ENCODE results near the gene NEK10.
A peak's percentile ranks its signal among the peaks of the same experiment; 100 is the strongest.

The NEK10 gene

DNA sequence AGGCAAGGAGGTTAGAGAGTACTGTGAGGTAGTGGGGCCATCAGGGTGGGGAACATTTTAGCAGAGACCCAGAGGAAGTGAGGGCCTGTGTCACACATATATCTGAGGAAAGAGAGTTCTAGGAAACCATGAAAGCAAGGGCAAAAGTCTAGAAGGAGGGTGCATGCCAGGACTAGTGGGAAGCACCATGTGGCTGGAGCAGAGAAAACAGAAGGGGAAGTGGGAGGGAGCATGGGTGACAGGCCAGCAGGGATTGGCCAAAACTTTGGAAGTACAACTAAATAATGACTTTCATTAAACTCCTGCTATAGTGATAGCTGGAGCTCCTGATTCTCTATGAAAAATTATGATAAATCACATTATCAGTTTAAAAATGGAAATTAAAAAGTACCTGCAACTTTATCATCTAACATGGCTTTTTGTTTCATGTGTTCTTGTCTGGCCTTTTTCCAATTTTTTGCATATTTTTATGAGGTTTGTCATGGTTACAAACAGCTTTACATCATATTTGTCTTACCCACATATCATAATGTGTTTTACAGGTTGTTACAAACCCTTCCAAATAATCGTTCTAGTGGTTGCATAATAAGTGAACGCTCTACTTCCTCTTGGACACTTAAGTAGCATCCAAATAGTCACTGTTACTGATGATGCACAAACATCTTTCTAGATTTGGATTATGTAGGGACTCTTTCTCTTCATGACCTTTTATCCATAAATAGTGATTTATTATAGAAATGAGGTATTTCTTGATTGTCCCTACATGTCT, 168.3 kb downstream of the NEK10 start:
- H3K4me3 ChIP-seq (ENCODE audit: low read depth, low read length) = no peak overlapping the region
- DNase-seq (ENCODE audit: low read depth) = no peak

DNA sequence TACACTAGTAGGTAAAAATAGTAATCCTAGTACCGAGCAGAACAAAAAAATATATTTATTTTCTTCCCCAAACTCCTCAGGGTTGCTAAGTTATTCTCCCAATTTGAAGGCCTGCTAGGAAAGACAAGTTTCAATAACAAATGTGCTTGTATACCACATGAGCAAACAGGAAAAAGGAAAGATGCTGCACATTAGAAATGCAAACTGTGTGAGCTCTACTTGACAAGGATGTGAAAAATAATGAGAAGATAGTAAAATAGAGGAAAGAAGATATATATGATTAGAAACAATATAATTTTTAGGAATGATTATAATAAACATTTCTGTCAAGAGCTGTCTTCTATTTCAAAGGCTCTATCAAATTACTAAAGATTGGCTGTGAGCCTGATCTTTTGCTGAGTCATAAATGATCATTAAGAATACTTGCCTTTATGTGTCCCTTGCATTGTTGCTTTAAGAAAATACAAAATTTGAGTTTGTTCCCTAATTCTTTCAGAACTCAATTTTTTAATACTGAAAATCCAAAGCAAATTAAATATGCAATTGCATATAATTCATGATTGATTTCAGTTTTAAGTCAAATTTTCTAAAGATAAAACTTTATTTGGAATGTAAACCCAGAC, 174.2 kb downstream of the NEK10 start:
- DNase-seq (ENCODE audit: low read depth) = no peak
- no peak overlapping the region for H3K4me3 ChIP-seq (ENCODE audit: low read depth, low read length)

DNA sequence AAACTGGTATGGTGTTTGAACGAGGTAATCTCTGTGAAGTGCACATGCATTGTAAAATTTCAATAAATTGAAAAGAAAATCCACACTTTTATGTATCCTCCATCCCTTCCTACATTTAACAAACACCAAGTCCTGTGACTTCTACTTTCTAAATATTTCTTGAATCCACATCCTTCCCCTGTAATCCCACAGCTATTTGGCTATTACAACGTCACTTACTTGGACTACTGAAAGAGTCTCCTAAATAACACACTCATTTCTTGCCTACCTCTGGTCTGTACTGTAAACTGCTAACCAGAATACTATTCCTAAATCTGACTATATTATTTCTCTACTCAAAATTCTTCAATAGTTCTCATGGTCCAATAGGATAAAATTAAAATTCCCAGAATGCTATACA, 176.1 kb downstream of the NEK10 start:
- no peak for DNase-seq (ENCODE audit: low read depth)
- H3K4me3 ChIP-seq (ENCODE audit: low read depth, low read length) = no peak overlapping the region

DNA sequence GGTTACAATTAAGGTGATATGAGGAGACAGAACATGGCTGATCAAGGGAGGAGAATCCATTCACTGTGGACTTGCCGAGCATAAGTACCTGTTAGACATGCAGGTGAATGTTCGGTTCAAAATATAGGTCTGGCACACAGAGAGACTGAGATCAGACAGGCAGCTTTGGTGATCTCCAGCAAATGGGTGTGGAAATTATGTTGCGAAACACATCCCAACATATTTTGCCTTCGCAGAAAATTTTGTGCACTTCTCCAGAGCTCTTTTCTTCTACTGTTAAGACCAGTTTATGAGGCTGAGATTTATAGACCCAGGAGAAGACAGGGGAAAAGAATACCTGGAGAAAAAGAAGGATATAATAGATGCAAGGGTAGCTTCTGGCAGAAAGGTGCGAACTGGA, 183.2 kb downstream of the NEK10 start:
- no peak overlapping the region for H3K4me3 ChIP-seq (ENCODE audit: low read depth, low read length)

DNA sequence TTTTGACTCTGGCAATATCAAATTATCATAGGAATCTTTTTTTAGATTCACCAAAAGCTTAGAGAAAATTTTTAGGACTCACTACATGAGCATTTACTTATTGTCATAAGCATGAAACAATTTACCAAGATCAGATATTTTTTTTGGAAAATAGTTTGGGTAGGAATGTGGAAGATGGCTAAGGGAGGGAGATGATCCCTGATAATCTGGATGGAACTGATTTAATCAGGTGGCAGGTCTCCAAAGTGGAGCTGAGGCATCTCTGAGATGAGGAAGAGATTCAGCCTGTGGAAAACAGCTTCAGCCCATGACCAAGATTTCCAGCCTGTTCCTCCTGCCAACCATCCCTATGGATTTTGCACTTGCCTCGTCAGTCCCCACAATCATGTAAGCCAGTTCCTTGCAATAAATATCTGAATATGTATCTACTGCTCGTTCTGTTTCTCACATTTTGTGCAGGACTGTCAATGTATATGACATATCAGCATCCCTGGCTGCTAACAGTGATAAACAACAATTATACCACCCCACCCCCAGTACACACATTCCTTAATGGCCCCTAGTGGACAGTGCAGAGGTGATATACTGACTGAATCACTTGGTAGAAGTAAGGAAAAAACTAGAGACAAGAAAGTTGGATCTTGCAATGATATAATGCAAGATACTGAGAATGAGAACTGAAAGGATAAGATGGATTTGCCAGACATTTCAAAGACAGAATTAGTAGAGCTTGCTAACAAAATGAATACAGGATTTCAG, 183.8 kb downstream of the NEK10 start:
- H3K4me3 ChIP-seq (ENCODE audit: low read depth, low read length) = no peak overlapping the region
- no peak for DNase-seq (ENCODE audit: low read depth)

More for the DNA sequence above, 183.2 kb downstream of the NEK10 start:
- DNase-seq (ENCODE audit: low read depth) = no peak

DNA sequence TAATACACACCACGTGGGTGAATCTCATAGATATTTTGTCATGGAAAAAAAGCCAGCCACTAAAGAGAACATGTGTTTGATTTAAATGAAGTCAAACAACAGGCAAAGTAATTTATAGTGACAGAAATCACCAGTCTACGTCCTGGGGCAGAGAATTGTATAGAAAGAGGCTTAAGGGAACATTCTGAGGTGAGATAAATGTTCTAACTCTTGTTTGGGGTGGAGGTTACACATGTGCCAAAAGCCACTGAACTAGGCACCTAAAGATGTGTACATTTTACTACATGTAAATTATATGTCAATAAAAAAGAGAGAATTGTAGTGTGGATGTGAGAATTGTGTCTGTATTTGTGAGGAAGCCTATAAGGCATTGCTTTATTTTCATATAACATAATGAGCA, 184.9 kb downstream of the NEK10 start:
- DNase-seq (ENCODE audit: low read depth) = no peak

DNA sequence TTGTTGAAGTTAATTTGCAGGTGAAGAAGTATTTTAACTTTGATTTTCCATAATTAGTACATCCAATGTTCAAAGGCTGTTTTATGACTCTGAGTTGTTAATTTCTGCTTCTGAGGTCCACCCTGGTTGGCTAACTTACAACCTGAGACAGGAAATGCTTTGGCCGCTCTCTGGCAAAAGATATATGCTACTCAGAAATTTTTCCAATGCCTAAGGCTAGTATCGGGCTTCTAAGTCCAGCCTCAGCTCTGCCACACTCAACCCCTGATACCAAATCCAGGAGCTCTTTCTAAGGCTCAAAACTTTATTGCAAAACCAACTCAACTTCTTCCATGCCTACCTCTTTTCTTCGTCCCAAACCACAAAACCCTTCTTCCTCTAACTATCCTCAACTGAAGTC, 192.9 kb downstream of the NEK10 start:
- no peak for DNase-seq (ENCODE audit: low read depth)
- H3K4me3 ChIP-seq (ENCODE audit: low read depth, low read length) = no peak overlapping the region

More for the DNA sequence above, 184.9 kb downstream of the NEK10 start:
- no peak overlapping the region for H3K4me3 ChIP-seq (ENCODE audit: low read depth, low read length)

DNA sequence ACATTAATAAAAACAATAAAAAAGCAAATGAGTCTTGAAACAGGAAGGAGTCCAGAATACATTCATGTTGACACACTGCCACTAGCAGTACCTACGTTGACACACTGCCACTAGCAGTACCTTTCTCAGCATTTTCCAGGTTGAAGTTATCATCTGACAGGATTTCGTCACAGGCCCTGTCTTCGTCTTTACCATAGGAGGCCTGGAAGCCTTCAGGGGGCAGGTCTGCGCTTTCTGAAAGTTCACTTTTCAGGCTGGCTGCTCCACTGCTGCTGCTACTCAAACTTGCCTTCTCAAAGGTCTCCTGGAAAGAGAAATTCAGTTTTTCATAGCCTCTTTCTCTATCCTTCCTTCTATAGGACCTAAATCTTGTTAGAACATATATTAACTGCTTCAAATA, 194.7 kb downstream of the NEK10 start:
- no peak for DNase-seq (ENCODE audit: low read depth)
- no peak overlapping the region for H3K4me3 ChIP-seq (ENCODE audit: low read depth, low read length)

DNA sequence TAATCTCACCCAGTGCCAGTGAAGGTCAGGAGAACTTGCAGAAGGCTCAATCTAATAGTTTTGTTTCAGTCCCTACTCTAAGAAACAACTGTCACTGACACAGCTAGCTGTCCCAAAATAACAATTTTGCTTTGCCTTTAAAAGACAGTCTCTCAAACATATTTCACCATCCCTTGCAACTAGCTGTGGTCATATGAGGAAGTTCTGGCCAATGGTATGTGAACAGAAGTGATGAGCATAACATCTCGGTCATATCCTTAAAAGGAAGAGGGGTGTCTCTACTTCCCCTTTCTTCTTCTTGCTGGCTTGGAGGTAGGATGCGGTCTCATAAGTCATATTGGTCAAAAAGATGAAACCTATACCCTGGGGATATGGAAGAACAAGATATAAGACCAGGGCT, 198.1 kb downstream of the NEK10 start:
- no peak for DNase-seq (ENCODE audit: low read depth)
- no peak overlapping the region for H3K4me3 ChIP-seq (ENCODE audit: low read depth, low read length)

DNA sequence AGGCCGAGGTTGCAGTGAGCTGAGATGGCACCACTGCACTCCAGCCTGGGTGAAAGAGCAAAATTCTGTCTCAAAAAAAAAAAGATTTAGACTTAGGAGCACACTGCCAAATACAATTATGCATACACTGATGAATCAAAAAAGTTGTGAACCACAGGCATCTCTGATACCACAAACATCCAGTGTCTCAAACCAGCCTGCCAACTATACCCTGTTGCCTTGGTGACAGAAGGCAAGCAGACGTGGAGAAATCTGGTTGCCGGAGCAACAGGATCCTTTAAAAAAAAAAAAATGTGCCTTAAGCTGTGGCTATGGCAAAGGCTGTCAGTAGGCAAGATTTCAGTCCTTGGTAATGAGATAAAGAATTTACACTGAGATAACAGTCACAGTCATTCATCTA, 202.3 kb downstream of the NEK10 start:
- H3K4me3 ChIP-seq (ENCODE audit: low read depth, low read length) = no peak overlapping the region
- peak; percentile 88 for DNase-seq (ENCODE audit: low read depth)

DNA sequence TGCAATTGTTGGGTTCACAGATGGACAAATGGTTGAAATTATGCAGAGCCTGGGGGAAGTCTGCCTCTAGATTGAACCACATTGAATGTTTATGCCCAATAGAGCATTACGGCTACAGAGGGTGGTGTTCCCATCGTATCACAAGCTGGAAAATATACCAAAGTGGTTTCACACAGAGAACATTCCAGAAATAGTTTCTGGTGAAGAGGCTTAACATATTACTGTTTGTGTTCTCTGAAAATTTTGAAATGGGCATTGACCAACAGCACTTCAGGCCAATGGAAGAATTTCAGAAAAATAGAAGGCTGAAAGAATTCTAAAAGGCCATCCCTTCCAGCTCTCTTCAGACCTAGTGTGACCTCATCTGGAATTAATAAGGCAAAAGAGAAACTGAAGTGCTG, 203.9 kb downstream of the NEK10 start:
- DNase-seq (ENCODE audit: low read depth) = peak; percentile 69
- H3K4me3 ChIP-seq (ENCODE audit: low read depth, low read length) = no peak overlapping the region

DNA sequence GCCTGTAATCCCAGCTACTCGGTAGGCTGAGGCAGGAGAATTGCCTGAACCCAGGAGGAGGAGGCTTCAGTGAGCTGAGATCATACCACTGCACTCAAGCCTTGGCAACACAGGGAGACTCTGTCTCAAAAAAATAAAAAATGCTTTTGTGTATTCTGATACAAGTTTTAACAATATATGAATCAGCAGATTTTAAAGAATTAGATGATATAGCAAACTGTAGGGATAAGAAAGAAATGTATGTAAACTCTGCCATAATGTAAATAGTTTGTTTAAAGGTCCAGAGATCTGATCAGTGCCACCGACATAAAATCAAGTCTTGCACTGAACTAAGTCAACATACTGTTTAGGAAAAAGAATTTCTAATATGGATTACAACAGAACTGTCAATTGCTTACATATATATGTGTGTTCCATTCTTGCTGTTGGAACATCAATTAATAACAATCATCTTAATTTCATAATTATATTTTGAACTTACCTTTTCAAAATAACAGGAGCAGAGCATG, 208.3 kb downstream of the NEK10 start:
- DNase-seq (ENCODE audit: low read depth) = no peak
- no peak overlapping the region for H3K4me3 ChIP-seq (ENCODE audit: low read depth, low read length)

DNA sequence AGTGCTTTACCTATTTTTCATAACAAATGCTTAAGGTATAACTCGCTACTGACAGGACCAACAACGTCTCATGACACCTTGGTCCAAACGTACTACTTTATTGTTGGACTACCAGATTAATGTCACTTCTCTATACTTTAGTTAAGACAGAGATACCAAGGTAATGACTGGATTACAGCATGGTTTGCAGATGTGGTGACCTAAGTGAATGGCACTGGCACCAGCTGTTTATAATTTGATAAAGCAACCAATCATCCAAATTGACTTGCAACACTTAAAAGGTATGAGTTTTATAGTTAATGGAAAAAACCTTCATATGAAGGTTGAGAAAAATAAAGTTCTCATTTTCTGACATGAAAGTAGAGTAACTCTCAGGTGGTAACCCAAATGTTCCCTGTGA, 209.0 kb downstream of the NEK10 start:
- DNase-seq (ENCODE audit: low read depth) = no peak

DNA sequence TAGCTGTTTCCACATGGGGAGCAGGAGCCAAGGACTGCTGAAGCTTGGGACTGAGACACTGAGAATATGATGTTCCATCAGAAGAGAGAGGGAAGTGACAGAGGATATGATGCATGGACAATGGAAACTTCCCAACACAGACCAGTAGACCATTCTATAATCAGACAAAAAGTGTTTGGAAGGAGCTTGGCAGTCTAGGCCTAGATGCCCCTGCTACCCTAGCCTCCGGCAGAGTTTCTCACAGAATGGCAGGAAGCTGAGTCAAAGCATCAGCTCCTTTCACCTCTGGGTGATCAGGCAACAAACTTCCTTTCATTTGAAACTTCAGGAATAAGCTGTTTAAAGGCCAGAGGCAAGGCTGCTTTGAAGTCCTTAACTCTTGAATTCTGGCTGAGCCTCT, 222.0 kb downstream of the NEK10 start:
- DNase-seq (ENCODE audit: low read depth) = no peak

More for the DNA sequence above, 209.0 kb downstream of the NEK10 start:
- no peak overlapping the region for H3K4me3 ChIP-seq (ENCODE audit: low read depth, low read length)

DNA sequence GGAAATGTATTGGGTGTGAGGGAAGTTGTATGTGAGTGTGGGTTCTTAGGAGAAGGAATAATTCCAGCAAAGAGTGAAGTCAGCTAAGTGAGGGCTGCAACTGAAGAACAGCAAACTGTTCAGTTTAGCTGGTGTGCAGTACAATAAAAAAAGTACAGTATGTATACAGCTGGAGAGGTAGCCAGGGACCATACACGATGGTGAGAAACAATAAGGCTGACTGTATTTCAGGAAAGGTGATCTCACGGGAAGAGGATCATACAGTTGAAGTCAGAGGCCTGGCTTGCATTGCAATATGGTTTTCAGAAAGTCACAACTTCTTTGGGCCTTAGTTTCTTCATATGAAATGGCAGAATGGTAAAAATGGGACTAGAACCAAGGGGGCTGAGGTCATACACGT, 222.4 kb downstream of the NEK10 start:
- no peak overlapping the region for H3K4me3 ChIP-seq (ENCODE audit: low read depth, low read length)
- no peak for DNase-seq (ENCODE audit: low read depth)

More for the DNA sequence above, 222.0 kb downstream of the NEK10 start:
- no peak overlapping the region for H3K4me3 ChIP-seq (ENCODE audit: low read depth, low read length)

DNA sequence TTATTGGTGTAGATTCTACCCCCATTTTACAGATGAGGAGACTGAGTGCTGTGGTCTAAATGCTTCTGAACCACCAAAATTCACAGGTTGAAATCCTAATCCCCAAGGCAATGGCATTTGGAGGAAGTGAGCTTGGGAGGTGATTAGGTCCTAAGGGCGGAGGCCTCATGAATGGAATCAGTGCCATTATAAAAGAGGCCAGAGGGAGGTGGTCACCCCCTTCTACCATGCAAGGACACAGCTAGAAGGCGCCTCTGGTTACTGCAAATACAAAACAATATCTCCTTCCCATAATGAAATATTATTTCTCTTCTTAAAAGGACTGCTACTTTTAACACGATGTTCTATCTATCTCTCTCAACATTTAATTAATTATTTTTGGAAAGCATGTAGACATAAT, 223.5 kb downstream of the NEK10 start:
- H3K4me3 ChIP-seq (ENCODE audit: low read depth, low read length) = no peak overlapping the region

DNA sequence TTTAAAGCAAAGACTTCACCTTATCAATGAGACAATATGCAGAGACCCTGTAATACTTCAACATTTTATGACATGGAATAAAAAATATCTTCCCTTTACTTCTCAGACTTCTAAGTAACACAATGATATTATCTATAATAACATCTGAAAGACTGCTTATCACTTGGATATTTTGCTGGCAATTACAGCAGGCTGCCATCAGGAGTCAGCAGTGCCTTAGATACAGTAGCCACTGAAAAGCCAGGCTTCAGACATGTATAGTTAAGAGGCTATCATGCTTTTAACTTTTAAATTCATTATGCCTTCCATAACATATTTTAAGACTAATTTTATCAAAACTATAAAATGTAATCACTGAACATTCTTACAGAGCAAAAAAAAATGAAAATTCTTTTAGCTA, 227.5 kb downstream of the NEK10 start:
- DNase-seq (ENCODE audit: low read depth) = no peak
- no peak overlapping the region for H3K4me3 ChIP-seq (ENCODE audit: low read depth, low read length)

More for the DNA sequence above, 223.5 kb downstream of the NEK10 start:
- DNase-seq (ENCODE audit: low read depth) = no peak

DNA sequence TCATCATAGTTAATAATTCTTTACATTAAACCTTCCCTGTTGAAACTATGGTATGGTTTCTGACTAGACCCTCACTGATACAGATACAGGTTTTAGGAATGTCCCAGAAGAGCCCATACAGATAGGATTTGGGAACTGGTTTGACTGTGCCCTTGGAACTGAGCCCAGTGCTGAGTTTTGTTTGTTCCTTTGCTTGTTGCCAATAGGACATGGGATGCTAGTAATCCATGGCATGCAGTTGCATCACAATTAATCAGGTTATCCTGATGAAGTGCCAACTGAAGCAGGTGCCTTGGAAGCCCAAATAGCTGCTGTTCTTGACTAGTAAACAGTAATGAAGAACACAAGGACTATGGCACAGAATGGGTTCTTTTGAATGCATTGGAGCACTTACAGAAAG, 230.6 kb downstream of the NEK10 start:
- no peak overlapping the region for H3K4me3 ChIP-seq (ENCODE audit: low read depth, low read length)
- no peak for DNase-seq (ENCODE audit: low read depth)

DNA sequence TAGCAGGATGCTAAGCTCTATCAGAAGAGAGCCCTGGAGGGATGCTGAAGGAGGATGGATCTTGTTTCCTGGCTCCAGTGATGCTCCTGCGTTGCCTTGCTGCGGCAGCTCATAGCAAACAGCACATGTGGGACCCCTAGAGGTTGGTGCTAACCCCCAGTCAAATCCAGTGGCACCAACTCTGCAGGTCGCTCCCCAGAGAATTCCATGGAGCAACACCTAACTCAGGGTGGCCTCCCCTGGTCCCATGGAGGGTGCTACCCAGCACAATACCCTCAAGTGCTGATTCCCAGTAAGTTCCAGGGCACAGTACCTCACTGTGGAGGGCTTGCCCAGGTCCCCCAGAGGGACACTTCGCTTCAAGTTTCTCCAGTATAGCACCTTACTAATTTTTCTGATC, 231.2 kb downstream of the NEK10 start:
- no peak overlapping the region for H3K4me3 ChIP-seq (ENCODE audit: low read depth, low read length)
- DNase-seq (ENCODE audit: low read depth) = no peak

DNA sequence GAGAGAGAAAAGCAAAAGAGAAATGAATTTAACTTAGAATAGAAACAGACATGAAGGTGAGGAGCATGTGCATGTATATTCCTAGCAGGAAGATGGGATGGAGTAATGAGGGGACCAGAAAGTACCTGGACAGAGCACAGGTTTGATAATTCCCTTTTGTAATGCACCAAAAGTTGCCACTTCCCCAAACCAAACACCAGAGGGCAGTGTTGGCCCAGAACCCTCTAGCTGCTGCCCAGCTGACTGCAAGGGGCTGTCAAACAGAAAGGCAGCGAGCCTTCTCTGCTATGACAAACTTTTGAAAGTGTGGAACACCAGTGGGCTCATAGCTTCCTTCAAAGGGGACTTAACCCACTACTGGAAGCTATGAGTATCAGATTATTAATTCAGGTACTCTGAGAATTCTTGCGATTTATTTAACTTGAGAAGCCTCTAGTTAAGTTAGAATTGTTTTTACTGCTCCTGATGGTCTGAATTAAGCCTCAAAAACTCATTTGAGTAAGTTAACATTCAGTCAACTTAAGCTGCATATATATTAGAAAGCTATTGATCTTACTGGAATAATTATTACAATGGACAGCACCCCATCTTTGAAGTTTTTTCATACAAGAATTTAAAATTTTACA, 234.9 kb downstream of the NEK10 start:
- peak; percentile 17 for DNase-seq (ENCODE audit: low read depth)
- no peak overlapping the region for H3K4me3 ChIP-seq (ENCODE audit: low read depth, low read length)
